HL-60 (cell line): ENCODE measurements around the gene CDCA4.
"Not testable (repeated sequence)": the region's sequence is repeated elsewhere in the genome, so short reads cannot be mapped to it uniquely, and the experiment has no call there.

Source experiments
- DNase-seq, 2 experiments: peaks; one replicate each; pipeline ENCODE4 v3.0.0-alpha.2; 2010 to 2020; ENCODE audit warnings: low read depth in 1 of 2, low spot score in 1 of 2
- H3K27ac ChIP-seq: fragments of 250-450 bp; sonication (Bioruptor Pico); replicated peaks from 2 replicates; pipeline ENCODE4 v1.5.1; 2020; ENCODE audit warnings: mild to moderate bottlenecking, moderate library complexity
- H3K27me3 ChIP-seq: fragments of 250-450 bp; sonication (Bioruptor Pico); 2 replicates; pipeline ENCODE4 v1.5.1; 2021; ENCODE audit warnings: mild to moderate bottlenecking, moderate library complexity; ENCODE audit not compliant: insufficient read depth, poor library complexity, severe bottlenecking
- H3K4me3 ChIP-seq: replicated peaks from 2 replicates; pipeline ENCODE4 v1.5.1; 2011; ENCODE audit warnings: mild to moderate bottlenecking, control low read depth, low read length; ENCODE audit not compliant: insufficient read depth
- CTCF ChIP-seq: IDR thresholded peaks from one replicate; pipeline ENCODE4 v1.5.1; 2011; ENCODE audit warnings: low read length, control low read depth, inconsistent platforms; ENCODE audit not compliant: insufficient read depth
- GABPA ChIP-seq: IDR thresholded peaks from 2 replicates; pipeline ENCODE4 v1.6.1; 2012; ENCODE audit warnings: low read depth
- POLR2AphosphoS5 ChIP-seq: IDR thresholded peaks from 2 replicates; pipeline ENCODE4 v1.6.1; 2012; ENCODE audit warnings: low read depth
- REST ChIP-seq: IDR thresholded peaks from 2 replicates; pipeline ENCODE4 v1.6.1; 2012; ENCODE audit warnings: low read depth; ENCODE audit not compliant: insufficient replicate concordance
- SPI1 ChIP-seq: IDR thresholded peaks from 2 replicates; pipeline ENCODE4 v1.6.1; 2012; ENCODE audit warnings: low read depth, mild to moderate bottlenecking, borderline replicate concordance

Gene CDCA4

GRCh38 chr14:105042813-105043212, 21.9 kb upstream of the CDCA4 start:
- Histone ChIP-seq H3K27me3 (no peaks in the 10 kb centered on the region), H3K4me3 (no peak overlapping the region), H3K27ac (no peak overlapping the region)
- DNase-seq, result no peak
- no peak for TF ChIP-seq SPI1
- TF ChIP-seq POLR2AphosphoS5, result no peak
- TF ChIP-seq REST, result no peak
- no peak for TF ChIP-seq CTCF
- no peak for TF ChIP-seq GABPA

- TF ChIP-seq POLR2AphosphoS5 (no peak), GABPA (no peak), CTCF (no peak), SPI1 (no peak), REST (no peak)
- no peaks in the 10 kb centered on the region for H3K27me3 ChIP-seq
- no peak for DNase-seq
- H3K27ac ChIP-seq, result no peak overlapping the region
- no peak overlapping the region for H3K4me3 ChIP-seq
Observed at GRCh38 chr14:105041841-105042765, 21.2 kb upstream of the CDCA4 start.

GRCh38 chr14:105039458-105040205, 18.7 kb upstream of the CDCA4 start:
- Histone ChIP-seq H3K27me3 (no peaks in the 10 kb centered on the region), H3K4me3 (no peak overlapping the region), H3K27ac (no peak overlapping the region)
- TF ChIP-seq GABPA (no peak), POLR2AphosphoS5 (no peak), SPI1 (no peak), REST (no peak), CTCF (no peak)
- DNase-seq, result no peak

- H3K4me3 ChIP-seq, H3K27ac ChIP-seq, DNase-seq, H3K27me3 ChIP-seq: not testable (repeated sequence)
Observed at GRCh38 chr14:105035616-105036015, 14.7 kb upstream of the CDCA4 start.
